WTC11 (cell line): Measurements from ENCODE around the gene ACP3. TPM values are rescaled to one million over a fixed set of nuclear protein-coding genes. Genes with fewer than 3 reads are reported as not detected.

Source experiments
- ATAC-seq: fragments of 200-7000 bp; cut with Tn5 transposase; 2 replicates; pipeline ENCODE4 v1.10.0; 2021; ENCODE audit warnings: mild to moderate bottlenecking, moderate library complexity
- CTCF ChIA-PET: fragments of 300-600 bp; sonication (Branson Sonifier 250); formaldehyde crosslinking; loops from one replicate; lab custom pipeline; 2021; ENCODE audit warnings: antibody characterized with exemption; lab: Charles Lee
- POLR2A ChIA-PET: fragments of 350-600 bp; sonication (Branson Sonifier 250); formaldehyde crosslinking; loops from one replicate; lab custom pipeline; 2021; ENCODE audit warnings: antibody characterized with exemption; lab: Charles Lee
- DNase-seq: peaks from one replicate; pipeline ENCODE4 v3.0.0; 2021; ENCODE audit warnings: low spot score
- H3K27ac Mint-ChIP-seq: 2 replicates; pipeline ENCODE4 v1.8.0; 2021; ENCODE audit warnings: mixed read lengths
- H3K27me3 Mint-ChIP-seq: 2 replicates; pipeline ENCODE4 v1.8.0; 2021; ENCODE audit warnings: low read depth, mild to moderate bottlenecking, moderate library complexity, mixed read lengths
- H3K36me3 Mint-ChIP-seq: 2 replicates; pipeline ENCODE4 v1.8.0; 2021; ENCODE audit warnings: mixed read lengths
- H3K4me1 Mint-ChIP-seq: 2 replicates; pipeline ENCODE4 v1.8.0; 2022; ENCODE audit warnings: mixed read lengths
- H3K4me3 Mint-ChIP-seq: 2 replicates; pipeline ENCODE4 v1.8.0; 2021; ENCODE audit warnings: mild to moderate bottlenecking, moderate library complexity, mixed read lengths
- H3K9me3 Mint-ChIP-seq: 2 replicates; pipeline ENCODE4 v1.8.0; 2021; ENCODE audit warnings: mixed read lengths
- ARID4B ChIP-seq: sonication (generic); formaldehyde crosslinking; IDR thresholded peaks from 2 replicates; pipeline ENCODE4 v1.8.0; 2023; ENCODE audit warnings: missing genetic modification reagents, mild to moderate bottlenecking, borderline replicate concordance
- ATF3 ChIP-seq: sonication (generic); formaldehyde crosslinking; conservative IDR thresholded peaks from 2 replicates; pipeline ENCODE4 v1.8.1; 2022; ENCODE audit warnings: mild to moderate bottlenecking, missing genetic modification reagents
- ERG ChIP-seq: fragments of 250-450 bp; sonication (Bioruptor Pico); IDR thresholded peaks from 2 replicates; pipeline ENCODE4 v1.8.0; 2021; ENCODE audit warnings: mild to moderate bottlenecking
- FOXP1 ChIP-seq: sonication (generic); formaldehyde crosslinking; IDR thresholded peaks from 2 replicates; pipeline ENCODE4 v1.8.0; 2022; ENCODE audit warnings: missing genetic modification reagents, mild to moderate bottlenecking, moderate library complexity, borderline replicate concordance
- FOXP4 ChIP-seq: sonication (generic); formaldehyde crosslinking; IDR thresholded peaks from 2 replicates; pipeline ENCODE4 v1.8.0; 2022; ENCODE audit warnings: mild to moderate bottlenecking, missing genetic modification reagents
- GRHL2 ChIP-seq: fragments of 250-450 bp; sonication (Bioruptor Pico); IDR thresholded peaks from 2 replicates; pipeline ENCODE4 v1.8.0; 2022; ENCODE audit warnings: mild to moderate bottlenecking, moderate library complexity; ENCODE audit not compliant: insufficient replicate concordance, severe bottlenecking
- HMGA2 ChIP-seq: fragments of 250-450 bp; sonication (Bioruptor Pico); IDR thresholded peaks from 2 replicates; pipeline ENCODE4 v1.4.0; 2021; ENCODE audit warnings: mild to moderate bottlenecking, moderate library complexity
- IRF1 ChIP-seq: sonication (generic); formaldehyde crosslinking; IDR thresholded peaks from 2 replicates; pipeline ENCODE4 v1.8.0; 2023; ENCODE audit warnings: missing genetic modification reagents
- JUN ChIP-seq: sonication (generic); formaldehyde crosslinking; IDR thresholded peaks from 2 replicates; pipeline ENCODE4 v1.8.0; 2023; ENCODE audit warnings: mild to moderate bottlenecking, missing genetic modification reagents
- NR1H2 ChIP-seq: sonication (generic); formaldehyde crosslinking; IDR thresholded peaks from 2 replicates; pipeline ENCODE4 v1.9.0; 2021; ENCODE audit warnings: mild to moderate bottlenecking, moderate library complexity, missing genetic modification reagents
- NR2C2 ChIP-seq: sonication (generic); formaldehyde crosslinking; IDR thresholded peaks from 2 replicates; pipeline ENCODE4 v1.8.0; 2022; ENCODE audit warnings: mild to moderate bottlenecking, missing genetic modification reagents
- PREB ChIP-seq: sonication (generic); formaldehyde crosslinking; IDR thresholded peaks from 2 replicates; pipeline ENCODE4 v1.8.1; 2022; ENCODE audit warnings: mild to moderate bottlenecking, missing genetic modification reagents, moderate library complexity, borderline replicate concordance
- PRRX2 ChIP-seq: fragments of 250-450 bp; sonication (Bioruptor Pico); IDR thresholded peaks from 2 replicates; pipeline ENCODE4 v1.8.0; 2021; ENCODE audit warnings: mild to moderate bottlenecking
- SP1 ChIP-seq: sonication (generic); formaldehyde crosslinking; conservative IDR thresholded peaks from 2 replicates; pipeline ENCODE4 v1.8.1; 2022; ENCODE audit warnings: missing genetic modification reagents
- TCF7 ChIP-seq: sonication (generic); formaldehyde crosslinking; IDR thresholded peaks from 2 replicates; pipeline ENCODE4 v1.8.0; 2022; ENCODE audit warnings: mild to moderate bottlenecking, low read depth, missing genetic modification reagents, moderate library complexity
- TP53 ChIP-seq: sonication (generic); formaldehyde crosslinking; IDR thresholded peaks from 2 replicates; pipeline ENCODE4 v1.8.1; 2023; ENCODE audit warnings: mild to moderate bottlenecking, missing genetic modification reagents
- USF2 ChIP-seq: sonication (generic); formaldehyde crosslinking; IDR thresholded peaks from 2 replicates; pipeline ENCODE4 v1.8.1; 2023; ENCODE audit warnings: mild to moderate bottlenecking, missing genetic modification reagents, moderate library complexity
- ZNF281 ChIP-seq: sonication (generic); formaldehyde crosslinking; IDR thresholded peaks from 2 replicates; pipeline ENCODE4 v1.8.0; 2023; ENCODE audit warnings: mild to moderate bottlenecking, missing genetic modification reagents
- ZNF396 ChIP-seq: fragments of 250-450 bp; sonication (Bioruptor Pico); IDR thresholded peaks from 2 replicates; pipeline ENCODE4 v1.8.0; 2021; ENCODE audit warnings: mild to moderate bottlenecking, moderate library complexity, borderline replicate concordance
- total RNA-seq: library from RNA; stranded (reverse); gene quantifications from 3 replicates; pipeline ENCODE4 v1.2.3, GENCODE V29; 2021

ACP3 gene
- total RNA-seq, 1 experiment from 2014 or later, result 2.5 TPM

- H3K36me3 Mint-ChIP-seq, result peaks cover 17% of the 10 kb centered on the region
- TF ChIP-seq PREB (CRISPR knock-in tag), result no peak
- TF ChIP-seq PRRX2 (CRISPR knock-in tag), result no peak
- no peak for TF ChIP-seq FOXP4 (CRISPR knock-in tag)
- TF ChIP-seq GRHL2, result no peak
- TF ChIP-seq HMGA2 (CRISPR knock-in tag), result no peak
- no peak for TF ChIP-seq JUN (CRISPR knock-in tag)
- TF ChIP-seq SP1 (CRISPR knock-in tag), result no peak
- TF ChIP-seq FOXP1, result no peak
- TF ChIP-seq ATF3 (CRISPR knock-in tag), result no peak
- TF ChIP-seq USF2 (CRISPR knock-in tag), result no peak
- TF ChIP-seq ZNF396, result no peak
- no peak for TF ChIP-seq TP53 (CRISPR knock-in tag)
- no peak for TF ChIP-seq NR2C2
- TF ChIP-seq TCF7 (CRISPR knock-in tag), result no peak
- no peak for TF ChIP-seq IRF1 (CRISPR knock-in tag)
- TF ChIP-seq ERG (CRISPR knock-in tag), result no peak
- TF ChIP-seq, all 79 proteins: peak for 0
- H3K27ac Mint-ChIP-seq, result no peak overlapping the region
- H3K27me3 Mint-ChIP-seq, result no peaks in the 10 kb centered on the region; the same call in 1 of the 2 replicates
- ChIA-PET POLR2A (no interaction called here), CTCF (interaction anchor here (0.8 to 1.4 kb wide), 3 partner anchors 10 to 69 kb away, joined by 3 to 4 read pairs (median 4); no protein-coding TSS in a partner anchor)
- H3K4me1 Mint-ChIP-seq, result peaks cover 13% of the 10 kb centered on the region
- peaks cover 35% of the 10 kb centered on the region for H3K9me3 Mint-ChIP-seq
- ATAC-seq (no peak), DNase-seq (no peak)
- H3K4me3 Mint-ChIP-seq, result no peak overlapping the region
Observed at GRCh38 chr3:132273036-132273435, 44.2 kb upstream of the ACP3 start.

GRCh38 chr3:132276228-132276906, 40.8 kb upstream of the ACP3 start:
- no peak overlapping the region for H3K4me3 Mint-ChIP-seq
- no peak for DNase-seq
- peaks cover 19% of the 10 kb centered on the region for H3K36me3 Mint-ChIP-seq
- H3K27ac Mint-ChIP-seq, result no peak overlapping the region
- peaks cover 9% of the 10 kb centered on the region for H3K4me1 Mint-ChIP-seq
- no peak for ATAC-seq
- H3K27me3 Mint-ChIP-seq, result no peaks in the 10 kb centered on the region; the same call in 1 of the 2 replicates
- peaks cover 29% of the 10 kb centered on the region for H3K9me3 Mint-ChIP-seq
- CTCF ChIA-PET, result no interaction called here
- POLR2A ChIA-PET, result no interaction called here
- TF ChIP-seq IRF1 (CRISPR knock-in tag) (no peak), HMGA2 (CRISPR knock-in tag) (no peak), ARID4B (CRISPR knock-in tag) (no peak), NR1H2 (CRISPR knock-in tag) (no peak), TP53 (CRISPR knock-in tag) (no peak), ZNF281 (CRISPR knock-in tag) (no peak)
